Adrenal gland (tissue), 5 donors: ENCODE measurements around the gene FMNL2.

Experiments used
- POLR2A ChIP-seq, 2 donors: fragments of 450-650 bp; IDR thresholded peaks; one replicate each; pipeline ENCODE4 v1.6.1; 2017; ENCODE audit warnings: antibody characterized with exemption in 2 of 2, mild to moderate bottlenecking in 2 of 2, moderate library complexity in 1 of 2
- TF ChIP-seq, protein P1 (sequence below), 6 experiments: fragments of 450-650 bp in 4 of 6; fragments of 200-600 bp in 2 of 6; sonication (generic) in 1 of 6; IDR thresholded peaks; 1 replicate in 5 of 6; 2 replicates in 1 of 6; pipeline versions ENCODE4 v1.5.1 to v1.8.0; 2016 to 2021; ENCODE audit warnings: antibody characterized with exemption in 6 of 6, mild to moderate bottlenecking in 2 of 6, moderate library complexity in 1 of 6
- donor health status: DM: no; HTN: no; CAD: no.

DNA sequence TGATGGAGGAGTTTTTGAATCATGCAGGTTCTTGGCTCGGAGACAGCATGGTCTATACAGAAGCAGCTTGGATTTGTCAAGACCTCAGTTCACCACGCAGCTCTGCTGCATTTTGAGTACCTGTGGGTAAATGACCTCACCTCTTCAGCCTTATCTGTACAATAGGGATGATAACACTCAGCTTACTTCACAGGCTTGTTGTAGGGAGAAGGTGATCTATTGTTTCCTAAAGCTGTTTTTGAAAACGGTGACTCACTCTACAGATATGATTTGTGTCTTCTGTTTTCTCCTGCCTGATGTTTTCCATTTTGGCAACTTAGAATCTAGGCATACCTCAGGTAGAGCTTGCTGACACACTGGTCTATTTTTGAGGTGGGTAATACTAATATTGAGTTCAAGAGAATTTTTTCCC lies 80.3 kb downstream of the FMNL2 start:
- TF ChIP-seq, protein P1, sequence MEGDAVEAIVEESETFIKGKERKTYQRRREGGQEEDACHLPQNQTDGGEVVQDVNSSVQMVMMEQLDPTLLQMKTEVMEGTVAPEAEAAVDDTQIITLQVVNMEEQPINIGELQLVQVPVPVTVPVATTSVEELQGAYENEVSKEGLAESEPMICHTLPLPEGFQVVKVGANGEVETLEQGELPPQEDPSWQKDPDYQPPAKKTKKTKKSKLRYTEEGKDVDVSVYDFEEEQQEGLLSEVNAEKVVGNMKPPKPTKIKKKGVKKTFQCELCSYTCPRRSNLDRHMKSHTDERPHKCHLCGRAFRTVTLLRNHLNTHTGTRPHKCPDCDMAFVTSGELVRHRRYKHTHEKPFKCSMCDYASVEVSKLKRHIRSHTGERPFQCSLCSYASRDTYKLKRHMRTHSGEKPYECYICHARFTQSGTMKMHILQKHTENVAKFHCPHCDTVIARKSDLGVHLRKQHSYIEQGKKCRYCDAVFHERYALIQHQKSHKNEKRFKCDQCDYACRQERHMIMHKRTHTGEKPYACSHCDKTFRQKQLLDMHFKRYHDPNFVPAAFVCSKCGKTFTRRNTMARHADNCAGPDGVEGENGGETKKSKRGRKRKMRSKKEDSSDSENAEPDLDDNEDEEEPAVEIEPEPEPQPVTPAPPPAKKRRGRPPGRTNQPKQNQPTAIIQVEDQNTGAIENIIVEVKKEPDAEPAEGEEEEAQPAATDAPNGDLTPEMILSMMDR (IDR thresholded peaks at IDR 0.05): no peak
- no peak for TF ChIP-seq POLR2A (IDR thresholded peaks at IDR 0.05)
